GM21529 (cell line): ENCODE results near the gene SERTAD2.
A peak's percentile ranks its signal among the peaks of the same experiment; 100 is the strongest.

Experiments
- ATAC-seq: cut with Tn5 transposase; IDR thresholded peaks from one replicate; pipeline ENCODE4 v1.9.1; 2021; ENCODE audit not compliant: unreplicated experiment

Gene SERTAD2

DNA sequence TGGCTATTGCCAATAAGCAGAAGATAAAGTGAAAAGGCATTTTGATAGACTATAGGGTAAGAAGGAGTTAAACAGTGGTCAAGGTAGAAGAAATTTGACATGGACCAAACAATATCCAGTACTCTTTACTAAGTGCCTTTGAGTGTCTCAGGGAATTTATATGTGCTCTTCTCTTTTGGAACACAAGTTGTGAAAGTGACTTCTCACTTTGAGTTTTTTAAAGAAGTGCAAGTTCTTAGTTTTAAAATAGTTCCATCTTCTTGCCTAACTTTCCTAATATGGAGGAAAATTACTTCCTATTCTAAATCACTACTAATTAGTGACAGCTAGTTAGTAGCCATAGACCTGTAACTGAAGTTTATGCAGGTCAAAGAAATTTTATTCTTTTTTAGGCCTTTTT is 66.2 kb downstream of the SERTAD2 start:
- ATAC-seq: no peak

DNA sequence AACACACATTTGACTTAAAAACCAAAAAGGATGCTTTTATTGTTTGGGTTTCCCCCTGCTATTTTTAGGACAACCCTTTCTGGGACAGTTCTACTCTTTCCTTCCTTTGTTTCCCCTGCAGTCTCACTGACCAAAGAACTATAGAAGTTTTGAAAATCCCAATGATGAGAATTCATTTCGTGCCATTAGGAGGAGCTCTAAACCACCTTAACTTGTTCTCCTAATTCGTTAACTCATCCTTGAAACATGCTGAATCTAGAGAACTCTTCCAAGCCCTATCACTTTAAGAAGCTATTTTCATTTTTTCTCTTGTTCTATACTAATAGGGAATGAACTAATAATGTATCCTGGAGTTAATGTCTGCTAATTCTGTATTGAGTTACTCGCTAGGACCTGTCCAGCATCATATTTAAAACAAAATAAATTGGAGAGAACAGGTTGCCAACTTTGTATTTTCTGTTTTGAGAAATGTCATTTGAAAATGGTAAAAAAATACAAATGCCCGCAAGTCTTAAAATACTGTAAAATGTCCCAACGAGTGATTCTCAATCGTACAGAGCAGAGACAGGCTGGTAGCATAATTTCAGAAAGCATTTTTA is 66.7 kb downstream of the SERTAD2 start:
- ATAC-seq: no peak

- ATAC-seq: no peak
These were observed 67.7 kb downstream of the SERTAD2 start for GRCh38 chr2:64586054-64586453.

- peak; percentile 84 for ATAC-seq
These were observed 70.9 kb downstream of the SERTAD2 start for GRCh38 chr2:64582774-64583340.

- ATAC-seq: peak; percentile 35
These were observed 71.8 kb downstream of the SERTAD2 start for GRCh38 chr2:64581777-64582539.
